Measurements from ENCODE around the gene DOHH.

The DOHH gene

GRCh38 chr19:3463714-3464586, 36.5 kb downstream of the DOHH start:
- Mint-ChIP-seq H3K27me3 (peaks cover 1% of the 10 kb centered on the region), H3K4me1 (no peaks in the 10 kb centered on the region), H3K9me3 (peaks cover 4% of the 10 kb centered on the region), H3K36me3 (peaks cover 10% of the 10 kb centered on the region), H3K4me3 (no peak overlapping the region), H3K27ac (no peak overlapping the region)
- DNase-seq (ENCODE audit: low spot score in 2 of 2) (no peak), ATAC-seq (ENCODE audit: low read depth) (no peak)

- no peak for ATAC-seq (ENCODE audit: low read depth)
- no peaks in the 10 kb centered on the region for H3K27me3 Mint-ChIP-seq
Observed at GRCh38 chr19:3462991-3463713, 37.3 kb downstream of the DOHH start.

GRCh38 chr19:3459965-3460582, 40.4 kb downstream of the DOHH start:
- H3K4me3 Mint-ChIP-seq = no peak overlapping the region
- no peaks in the 10 kb centered on the region for H3K9me3 Mint-ChIP-seq
- H3K27ac Mint-ChIP-seq = no peak overlapping the region
- ATAC-seq (ENCODE audit: low read depth) (no peak), DNase-seq (ENCODE audit: low spot score in 2 of 2) (no peak)
- H3K27me3 Mint-ChIP-seq = no peaks in the 10 kb centered on the region
- H3K4me1 Mint-ChIP-seq = no peaks in the 10 kb centered on the region
- peaks cover 5% of the 10 kb centered on the region for H3K36me3 Mint-ChIP-seq

More at GRCh38 chr19:3462991-3463713, 37.3 kb downstream of the DOHH start:
- DNase-seq (ENCODE audit: low spot score in 2 of 2) = no peak
- H3K36me3 Mint-ChIP-seq = peaks cover 8% of the 10 kb centered on the region
- peaks cover 2% of the 10 kb centered on the region for H3K9me3 Mint-ChIP-seq
- H3K27ac Mint-ChIP-seq = no peak overlapping the region
- no peaks in the 10 kb centered on the region for H3K4me1 Mint-ChIP-seq
- no peak overlapping the region for H3K4me3 Mint-ChIP-seq

- no peak overlapping the region for H3K4me3 Mint-ChIP-seq
- peaks cover 5% of the 10 kb centered on the region for H3K36me3 Mint-ChIP-seq
- no peaks in the 10 kb centered on the region for H3K27me3 Mint-ChIP-seq
- no peaks in the 10 kb centered on the region for H3K9me3 Mint-ChIP-seq
- no peaks in the 10 kb centered on the region for H3K4me1 Mint-ChIP-seq
- ATAC-seq (ENCODE audit: low read depth) (no peak), DNase-seq (ENCODE audit: low spot score in 2 of 2) (no peak)
- no peak overlapping the region for H3K27ac Mint-ChIP-seq
Observed at GRCh38 chr19:3459089-3459881, 41.2 kb downstream of the DOHH start.

- DNase-seq (ENCODE audit: low spot score in 2 of 2) = no peak
- no peak overlapping the region for H3K27ac Mint-ChIP-seq
- no peaks in the 10 kb centered on the region for H3K27me3 Mint-ChIP-seq
- H3K9me3 Mint-ChIP-seq = no peaks in the 10 kb centered on the region
- no peak for ATAC-seq (ENCODE audit: low read depth)
- no peak overlapping the region for H3K4me3 Mint-ChIP-seq
- H3K36me3 Mint-ChIP-seq = peaks cover 5% of the 10 kb centered on the region
- H3K4me1 Mint-ChIP-seq = no peaks in the 10 kb centered on the region
Observed at GRCh38 chr19:3458229-3459088, 42.0 kb downstream of the DOHH start.

GRCh38 chr19:3457528-3458228, 42.8 kb downstream of the DOHH start:
- no peak overlapping the region for H3K27ac Mint-ChIP-seq
- H3K36me3 Mint-ChIP-seq = peaks cover 7% of the 10 kb centered on the region
- H3K4me3 Mint-ChIP-seq = no peak overlapping the region
- no peak for DNase-seq (ENCODE audit: low spot score in 2 of 2)
- no peaks in the 10 kb centered on the region for H3K9me3 Mint-ChIP-seq
- no peak for ATAC-seq (ENCODE audit: low read depth)
- no peaks in the 10 kb centered on the region for H3K4me1 Mint-ChIP-seq
- H3K27me3 Mint-ChIP-seq = no peaks in the 10 kb centered on the region

GRCh38 chr19:3456925-3457527, 43.4 kb downstream of the DOHH start:
- Mint-ChIP-seq H3K27ac (no peak overlapping the region), H3K9me3 (no peaks in the 10 kb centered on the region), H3K4me3 (no peak overlapping the region), H3K4me1 (no peaks in the 10 kb centered on the region), H3K36me3 (peaks cover 10% of the 10 kb centered on the region), H3K27me3 (no peaks in the 10 kb centered on the region)
- DNase-seq (ENCODE audit: low spot score in 2 of 2) (no peak), ATAC-seq (ENCODE audit: low read depth) (no peak)

GRCh38 chr19:3455960-3456601, 44.4 kb downstream of the DOHH start:
- no peak overlapping the region for H3K27ac Mint-ChIP-seq
- DNase-seq (ENCODE audit: low spot score in 2 of 2) (no peak), ATAC-seq (ENCODE audit: low read depth) (no peak)
- peaks cover 11% of the 10 kb centered on the region for H3K36me3 Mint-ChIP-seq
- H3K4me3 Mint-ChIP-seq = no peak overlapping the region
- H3K9me3 Mint-ChIP-seq = no peaks in the 10 kb centered on the region
- peaks cover under 1% of the 10 kb centered on the region for H3K4me1 Mint-ChIP-seq
- no peaks in the 10 kb centered on the region for H3K27me3 Mint-ChIP-seq

GRCh38 chr19:3455393-3455955, 45.0 kb downstream of the DOHH start:
- ATAC-seq (ENCODE audit: low read depth) (no peak), DNase-seq (ENCODE audit: low spot score in 2 of 2) (no peak)
- Mint-ChIP-seq H3K4me3 (no peak overlapping the region), H3K36me3 (peaks cover 14% of the 10 kb centered on the region), H3K27ac (no peak overlapping the region), H3K9me3 (no peaks in the 10 kb centered on the region), H3K27me3 (no peaks in the 10 kb centered on the region), H3K4me1 (peaks cover 2% of the 10 kb centered on the region)

GRCh38 chr19:3454656-3455392, 45.6 kb downstream of the DOHH start:
- H3K27me3 Mint-ChIP-seq = no peaks in the 10 kb centered on the region
- H3K9me3 Mint-ChIP-seq = no peaks in the 10 kb centered on the region
- H3K27ac Mint-ChIP-seq = no peak overlapping the region

GRCh38 chr19:3453840-3454239, 46.6 kb downstream of the DOHH start:
- H3K27ac Mint-ChIP-seq = no peak overlapping the region
- peaks cover 2% of the 10 kb centered on the region for H3K4me1 Mint-ChIP-seq
- no peaks in the 10 kb centered on the region for H3K9me3 Mint-ChIP-seq
- peaks cover 12% of the 10 kb centered on the region for H3K36me3 Mint-ChIP-seq
- DNase-seq (ENCODE audit: low spot score in 2 of 2) = no peak
- ATAC-seq (ENCODE audit: low read depth) = no peak
- no peaks in the 10 kb centered on the region for H3K27me3 Mint-ChIP-seq
- H3K4me3 Mint-ChIP-seq = no peak overlapping the region

More at GRCh38 chr19:3454656-3455392, 45.6 kb downstream of the DOHH start:
- H3K4me3 Mint-ChIP-seq = no peak overlapping the region
- peaks cover 2% of the 10 kb centered on the region for H3K4me1 Mint-ChIP-seq
- ATAC-seq (ENCODE audit: low read depth) (no peak), DNase-seq (ENCODE audit: low spot score in 2 of 2) (no peak)
- H3K36me3 Mint-ChIP-seq = peaks cover 14% of the 10 kb centered on the region
